GM18870 (cell line): ENCODE results near the gene HECTD2.
"Not testable (repeated sequence)": the region's sequence is repeated elsewhere in the genome, so short reads cannot be mapped to it uniquely, and the experiment has no call there.

Experiments
- ATAC-seq: cut with Tn5 transposase; IDR thresholded peaks from one replicate; pipeline ENCODE4 v1.9.1; 2021; ENCODE audit warnings: moderate library complexity; ENCODE audit not compliant: unreplicated experiment

The HECTD2 gene, protein sequence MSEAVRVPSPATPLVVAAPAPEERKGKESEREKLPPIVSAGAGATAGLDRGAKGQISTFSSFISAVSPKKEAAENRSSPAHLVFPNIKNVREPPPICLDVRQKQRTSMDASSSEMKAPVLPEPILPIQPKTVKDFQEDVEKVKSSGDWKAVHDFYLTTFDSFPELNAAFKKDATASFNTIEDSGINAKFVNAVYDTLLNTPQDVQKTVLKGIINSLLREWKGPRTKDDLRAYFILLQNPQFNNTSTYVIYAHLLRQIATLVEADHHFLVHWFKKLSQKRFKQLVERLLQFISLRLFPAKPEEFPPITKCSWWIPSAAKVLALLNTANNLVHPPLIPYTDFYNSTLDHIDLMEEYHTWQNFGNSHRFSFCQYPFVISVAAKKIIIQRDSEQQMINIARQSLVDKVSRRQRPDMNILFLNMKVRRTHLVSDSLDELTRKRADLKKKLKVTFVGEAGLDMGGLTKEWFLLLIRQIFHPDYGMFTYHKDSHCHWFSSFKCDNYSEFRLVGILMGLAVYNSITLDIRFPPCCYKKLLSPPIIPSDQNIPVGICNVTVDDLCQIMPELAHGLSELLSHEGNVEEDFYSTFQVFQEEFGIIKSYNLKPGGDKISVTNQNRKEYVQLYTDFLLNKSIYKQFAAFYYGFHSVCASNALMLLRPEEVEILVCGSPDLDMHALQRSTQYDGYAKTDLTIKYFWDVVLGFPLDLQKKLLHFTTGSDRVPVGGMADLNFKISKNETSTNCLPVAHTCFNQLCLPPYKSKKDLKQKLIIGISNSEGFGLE

DNA sequence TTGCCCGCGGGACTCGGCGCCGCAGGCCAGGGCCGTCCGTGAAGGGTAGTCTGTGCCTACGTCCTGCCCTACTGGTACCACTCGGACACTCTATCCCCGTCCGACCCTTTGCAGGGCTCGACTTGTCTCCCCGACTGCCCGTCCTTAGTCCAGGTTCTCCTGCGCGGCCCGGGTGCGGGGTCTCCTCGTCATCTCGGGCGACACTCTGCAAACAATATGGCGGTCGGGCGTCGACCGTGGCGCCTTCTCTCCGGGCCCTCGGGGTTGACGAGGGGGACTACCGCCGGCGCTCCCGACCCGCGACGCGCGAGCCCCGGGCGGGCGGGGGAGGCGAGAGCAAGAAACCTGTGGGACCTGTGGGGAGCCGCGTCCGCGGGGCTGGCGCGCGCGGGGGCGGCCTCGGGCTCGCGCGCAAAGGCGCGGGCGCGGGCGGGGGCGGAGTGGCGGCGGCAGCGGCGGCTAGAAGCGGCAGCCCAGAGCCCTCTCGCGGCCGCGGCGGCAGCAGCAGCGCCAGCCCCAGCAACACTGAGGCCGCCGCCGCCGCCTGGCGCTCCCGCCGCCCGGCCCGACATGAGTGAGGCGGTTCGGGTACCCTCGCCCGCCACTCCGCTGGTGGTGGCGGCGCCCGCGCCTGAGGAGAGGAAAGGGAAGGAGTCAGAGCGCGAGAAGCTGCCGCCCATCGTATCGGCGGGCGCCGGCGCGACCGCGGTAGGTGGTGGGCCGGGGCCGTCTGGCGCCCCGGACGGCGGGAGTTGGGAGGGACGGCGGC is at the start of gene HECTD2:
Gene HECTD2, plus strand, starts transcription at position 476 of the 769 bp plus-strand sequence. Its CDS starts 95 bp downstream, at position 571.
- peak; percentile 63 for ATAC-seq

DNA sequence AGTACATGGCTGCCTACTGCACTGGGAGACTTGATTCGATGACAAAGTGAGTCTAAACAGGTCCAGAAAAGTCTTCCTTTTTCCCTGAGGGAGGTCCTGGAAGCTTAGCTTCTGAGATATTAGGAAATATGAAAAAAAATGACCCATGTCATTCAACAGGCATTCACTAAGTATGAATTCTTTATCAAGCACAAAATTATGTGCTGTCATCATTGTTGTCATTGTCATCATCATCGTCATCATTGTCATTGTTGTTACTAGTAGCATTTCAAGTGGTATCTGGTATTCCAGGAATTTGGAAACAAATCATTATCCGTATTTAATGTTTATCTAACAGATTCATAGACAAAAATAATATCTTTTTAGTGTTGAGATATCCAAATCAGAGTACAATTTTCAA is 49.7 kb upstream of the HECTD2 start:
- no peak for ATAC-seq

- ATAC-seq: not testable (repeated sequence)
These were observed 44.6 kb upstream of the HECTD2 start for GRCh38 chr10:91365519-91365918.

DNA sequence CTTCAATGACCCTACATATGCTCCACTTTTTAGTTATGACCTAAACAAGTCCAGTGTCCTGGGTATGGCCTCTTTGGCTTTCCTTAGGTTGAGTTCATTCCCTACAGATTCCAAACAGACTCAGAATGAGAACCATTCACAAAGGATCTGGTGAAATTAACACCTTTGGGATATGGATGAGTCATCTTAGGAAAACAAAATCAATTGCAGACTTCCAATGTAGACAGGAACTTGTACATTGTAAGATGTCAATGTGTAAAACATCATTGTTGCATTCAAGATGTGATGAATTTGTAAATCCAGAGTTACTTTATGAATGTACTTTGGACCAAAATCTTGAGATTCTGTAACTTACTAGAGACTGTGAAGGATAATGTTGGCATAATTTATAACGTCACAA is 43.4 kb upstream of the HECTD2 start:
- no peak for ATAC-seq

DNA sequence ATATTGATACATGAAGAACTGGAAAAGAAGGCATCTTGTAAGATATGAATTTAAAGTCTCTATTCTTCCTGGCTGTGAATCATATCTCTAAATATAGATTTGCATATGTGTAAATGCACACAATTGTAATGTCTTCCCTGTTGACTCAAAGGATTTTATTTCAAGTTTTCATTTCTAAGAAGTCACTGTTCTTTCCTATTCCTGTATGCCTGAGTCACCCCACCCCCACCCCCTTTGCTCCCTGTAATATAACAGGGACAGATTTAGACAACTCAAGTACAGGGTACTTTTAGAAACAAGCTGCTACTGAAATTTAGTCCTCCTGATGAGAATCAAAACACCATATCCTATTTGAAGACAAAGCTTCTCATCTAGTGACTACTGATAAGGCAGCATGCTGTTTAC is 43.0 kb upstream of the HECTD2 start:
- ATAC-seq: no peak

DNA sequence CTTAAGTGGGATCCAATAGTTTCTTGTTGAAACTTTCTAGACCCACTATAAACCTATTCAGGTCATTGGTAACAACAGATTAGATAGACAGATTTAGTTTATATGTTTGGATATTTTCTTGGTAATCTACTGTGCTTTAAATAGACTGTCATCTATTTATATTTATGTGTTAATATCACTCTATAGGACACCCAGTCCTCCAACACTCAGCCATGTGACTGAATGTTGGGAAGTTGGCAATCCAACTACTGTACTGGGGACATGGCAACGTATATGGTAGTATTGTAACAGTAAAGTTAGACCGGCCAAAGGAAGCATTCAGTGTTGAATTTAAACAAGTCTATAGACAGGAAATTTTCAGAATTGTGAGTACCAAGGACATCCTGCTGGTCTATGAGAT is 42.6 kb upstream of the HECTD2 start:
- ATAC-seq: no peak

DNA sequence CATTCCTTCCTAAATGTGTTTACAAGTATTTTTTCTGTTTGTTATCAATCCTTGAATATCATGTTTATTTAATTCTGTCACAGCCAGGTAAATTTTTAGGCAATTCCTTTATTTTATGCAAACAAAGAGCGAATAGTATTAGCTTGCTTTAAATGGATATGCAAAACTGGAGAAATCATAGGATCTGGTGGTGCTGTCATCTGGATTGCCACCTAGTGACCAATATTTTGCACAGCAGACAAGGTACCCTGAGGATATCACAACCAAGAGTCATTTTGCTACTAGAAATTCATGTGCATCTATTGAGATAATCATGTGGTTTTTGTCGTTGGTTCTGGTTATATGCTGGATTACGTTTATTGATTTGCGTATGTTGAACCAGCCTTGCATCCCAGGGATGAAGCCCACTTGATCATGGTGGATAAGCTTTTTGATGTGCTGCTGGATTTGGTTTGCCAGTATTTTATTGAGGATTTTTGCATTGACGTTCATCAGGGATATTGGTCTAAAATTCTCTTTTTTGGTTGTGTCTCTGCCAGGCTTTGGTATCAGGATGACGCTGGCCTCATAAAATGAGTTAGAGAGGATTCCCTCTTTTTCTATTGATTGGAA is 40.1 kb upstream of the HECTD2 start:
- ATAC-seq: not testable (repeated sequence)

DNA sequence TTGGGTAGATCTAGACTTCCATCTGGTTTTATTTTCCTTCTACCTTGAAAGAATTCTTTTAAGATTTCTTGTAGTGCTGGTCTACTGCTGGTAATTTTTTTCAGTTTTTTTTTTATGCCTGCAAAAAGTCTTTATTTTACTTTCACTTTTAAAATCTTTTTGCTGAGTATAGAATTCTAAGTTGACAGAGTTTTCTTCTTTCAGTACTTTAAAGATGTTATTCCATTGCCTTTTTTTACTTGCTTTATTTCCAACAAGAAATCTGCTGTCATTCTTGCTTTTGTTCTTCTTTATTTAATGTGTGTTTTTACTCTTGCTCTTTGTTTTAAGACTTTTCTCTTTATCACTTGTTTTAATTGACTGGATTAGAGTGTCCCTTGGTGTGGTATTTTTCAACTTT is 36.1 kb upstream of the HECTD2 start:
- ATAC-seq: no peak

DNA sequence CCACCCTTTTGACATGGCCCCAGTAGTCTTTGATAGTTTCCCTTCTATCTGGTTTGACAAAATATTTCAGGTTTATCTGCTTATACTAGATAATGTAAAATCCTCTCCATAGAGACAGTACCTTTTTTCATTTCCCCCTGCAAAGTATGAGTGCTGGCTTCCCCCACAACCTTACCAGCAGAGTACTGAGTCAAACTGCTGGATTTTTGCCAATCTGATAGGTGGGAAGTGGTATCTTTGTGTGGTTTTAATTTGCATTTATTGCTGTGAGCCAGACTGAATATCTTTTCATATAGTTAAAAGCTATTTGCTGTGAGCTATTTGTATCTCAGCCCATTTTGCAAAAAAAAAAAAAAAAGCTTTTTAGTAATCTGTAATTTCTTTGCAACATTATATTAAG is 32.1 kb upstream of the HECTD2 start:
- ATAC-seq: no peak

GRCh38 chr10:91380873-91381256 is 29.3 kb upstream of the HECTD2 start:
- ATAC-seq: no peak

DNA sequence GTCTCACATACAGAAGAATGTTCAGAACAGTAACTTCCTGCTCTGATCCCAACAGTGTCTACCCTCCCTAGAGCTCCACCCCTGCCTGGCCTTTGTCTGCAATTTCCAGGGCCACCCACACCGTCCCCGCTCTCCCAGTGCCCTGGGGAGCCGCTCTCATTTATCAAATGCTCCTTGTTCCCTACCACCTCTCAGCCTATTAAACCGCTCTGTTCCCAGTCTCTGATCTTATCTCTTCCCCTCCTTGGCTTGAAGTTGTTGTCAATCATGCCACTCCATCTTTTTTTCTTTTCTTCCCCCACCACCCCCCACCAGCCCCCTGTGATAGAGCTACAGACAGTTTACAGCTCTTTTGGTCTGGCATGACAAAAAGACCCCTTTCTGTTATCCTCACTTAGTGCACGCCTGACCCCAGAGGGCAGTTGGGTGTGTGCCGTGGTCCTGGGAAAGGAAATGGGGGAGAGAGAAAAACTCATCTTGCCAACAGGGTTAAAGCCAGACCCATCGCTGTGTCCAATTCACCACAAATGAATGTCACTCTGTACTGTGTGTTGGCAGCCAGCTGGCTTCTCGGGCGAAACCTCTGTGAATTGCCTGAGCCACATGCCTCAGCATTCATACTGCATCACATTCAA is 28.8 kb upstream of the HECTD2 start:
- ATAC-seq: no peak

DNA sequence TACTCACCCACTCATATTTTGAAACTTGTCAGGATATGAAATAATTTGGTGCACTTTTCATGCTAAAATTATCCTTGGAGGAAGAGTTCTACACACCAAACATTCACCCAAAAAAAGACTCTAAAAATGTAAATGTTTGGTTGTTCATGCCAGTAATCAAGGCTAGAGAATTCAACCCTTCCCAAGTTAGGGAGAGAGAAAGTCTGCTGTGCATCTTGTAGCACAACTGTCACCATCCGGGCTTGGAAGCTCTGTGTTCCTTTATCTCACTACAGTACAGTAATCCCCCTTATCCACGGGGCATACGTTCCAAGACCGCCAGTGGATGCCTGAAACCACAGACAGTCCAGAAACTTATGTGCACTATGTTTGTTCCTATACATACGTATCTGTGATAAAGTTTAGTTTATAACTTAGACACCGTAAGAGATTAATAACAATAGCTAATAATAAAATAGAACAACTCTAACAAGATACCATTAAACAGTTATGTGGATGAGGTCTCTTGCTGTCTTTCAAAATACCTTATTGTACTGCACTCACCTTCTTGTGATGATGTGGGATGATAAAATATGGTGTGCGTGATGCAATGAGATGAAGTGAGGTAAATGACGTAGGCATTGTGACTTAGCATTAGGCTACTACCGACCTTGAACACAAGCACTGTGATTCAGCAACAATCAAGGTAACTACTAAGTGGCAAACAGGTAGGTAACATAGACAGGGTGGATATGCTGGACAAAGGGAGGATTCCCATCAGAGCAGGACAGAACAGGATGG is 24.6 kb upstream of the HECTD2 start:
- no peak for ATAC-seq

GRCh38 chr10:91389636-91390512 is 20.3 kb upstream of the HECTD2 start:
- ATAC-seq: peak; percentile 94

- not testable (repeated sequence) for ATAC-seq
These were observed 19.7 kb upstream of the HECTD2 start for GRCh38 chr10:91390513-91390825.

GRCh38 chr10:91391920-91392319 is 18.2 kb upstream of the HECTD2 start:
- ATAC-seq: no peak

- ATAC-seq: no peak
These were observed 3.8 kb upstream of the HECTD2 start for GRCh38 chr10:91406322-91406721.

GRCh38 chr10:91409069-91409868 is 875 bp upstream of the HECTD2 start:
- ATAC-seq: peak; percentile 16
